RWPE2 (cell line): ENCODE data around the gene PNRC2.
"Not testable (repeated sequence)": the region's sequence is repeated elsewhere in the genome, so short reads cannot be mapped to it uniquely, and the experiment has no call there.

Source experiments
- ATAC-seq: fragments of 200-7000 bp; cut with Tn5 transposase; 3 replicates; pipeline ENCODE4 v1.9.1; 2021; ENCODE audit warnings: low read depth
- DNase-seq: peaks from one replicate; pipeline ENCODE4 v3.0.0-alpha.2; 2020; ENCODE audit warnings: low spot score
- H3K27ac ChIP-seq: fragments of 450-650 bp; 2 replicates; pipeline ENCODE4 v1.5.1; 2017; ENCODE audit warnings: mild to moderate bottlenecking; ENCODE audit not compliant: poor library complexity, severe bottlenecking
- H3K27me3 ChIP-seq: fragments of 250-450 bp; sonication (Bioruptor Pico); 2 replicates; pipeline ENCODE4 v1.5.1; 2021; ENCODE audit warnings: mild to moderate bottlenecking, moderate library complexity; ENCODE audit not compliant: insufficient read depth, poor library complexity, severe bottlenecking
- H3K36me3 ChIP-seq: fragments of 250-450 bp; sonication (Bioruptor Pico); 2 replicates; pipeline ENCODE4 v1.5.1; 2020; ENCODE audit warnings: low read depth, mild to moderate bottlenecking, moderate library complexity
- H3K4me1 ChIP-seq: fragments of 250-450 bp; sonication (Bioruptor Pico); 2 replicates; pipeline ENCODE4 v1.5.1; 2021; ENCODE audit warnings: mild to moderate bottlenecking, moderate library complexity; ENCODE audit not compliant: insufficient read depth, poor library complexity, severe bottlenecking
- H3K4me3 ChIP-seq: fragments of 250-450 bp; sonication (Bioruptor Pico); 2 replicates; pipeline ENCODE4 v1.5.1; 2021; ENCODE audit warnings: mild to moderate bottlenecking, moderate library complexity; ENCODE audit not compliant: severe bottlenecking
- H3K9me3 ChIP-seq: fragments of 250-450 bp; sonication (Bioruptor Pico); 2 replicates; pipeline ENCODE4 v1.5.1; 2021; ENCODE audit warnings: mild to moderate bottlenecking, moderate library complexity; ENCODE audit not compliant: severe bottlenecking
- CTCF ChIP-seq: fragments of 450-650 bp; IDR thresholded peaks from one replicate; pipeline ENCODE4 v1.5.1; 2017; ENCODE audit warnings: mild to moderate bottlenecking, moderate library complexity; ENCODE audit not compliant: poor library complexity, severe bottlenecking

The PNRC2 gene

GRCh38 chr1:23947366-23947765 lies 12.3 kb upstream of the PNRC2 start:
- no peaks in the 10 kb centered on the region for H3K36me3 ChIP-seq
- no peak overlapping the region for H3K27ac ChIP-seq
- ATAC-seq: no peak
- peaks cover 14% of the 10 kb centered on the region for H3K4me1 ChIP-seq
- no peak for DNase-seq
- TF ChIP-seq CTCF: no peak
- H3K4me3 ChIP-seq: no peak overlapping the region
- H3K9me3 ChIP-seq: peaks cover 8% of the 10 kb centered on the region
- no peaks in the 10 kb centered on the region for H3K27me3 ChIP-seq

- DNase-seq (no peak), ATAC-seq (no peak)
- Histone ChIP-seq H3K9me3 (no peaks in the 10 kb centered on the region), H3K4me3 (no peak overlapping the region), H3K27me3 (no peaks in the 10 kb centered on the region), H3K4me1 (peaks cover 48% of the 10 kb centered on the region), H3K27ac (peak overlapping the region; percentile 98), H3K36me3 (no peaks in the 10 kb centered on the region)
- TF ChIP-seq CTCF: no peak
Observed at GRCh38 chr1:23953020-23953419, 6.6 kb upstream of the PNRC2 start.

- Histone ChIP-seq H3K36me3 (peaks cover 17% of the 10 kb centered on the region), H3K9me3 (peaks cover 4% of the 10 kb centered on the region), H3K4me1 (peaks cover 52% of the 10 kb centered on the region), H3K27me3 (no peaks in the 10 kb centered on the region), H3K4me3 (no peak overlapping the region), H3K27ac (peak overlapping the region; percentile 98)
- DNase-seq: peak; percentile 56
- ATAC-seq: peak; percentile 6; the same call in 2 of the 3 replicates
- TF ChIP-seq CTCF: no peak
Observed at GRCh38 chr1:23957096-23957495, 2.5 kb upstream of the PNRC2 start.

- H3K9me3 ChIP-seq, H3K27me3 ChIP-seq, ATAC-seq, DNase-seq: not testable (repeated sequence)
- Histone ChIP-seq H3K27ac (peak overlapping the region; percentile 98), H3K36me3 (peaks cover 21% of the 10 kb centered on the region), H3K4me1 (peaks cover 44% of the 10 kb centered on the region), H3K4me3 (peak overlapping the region; percentile 90)
Observed at GRCh38 chr1:23958040-23958809, 1.4 kb upstream of the PNRC2 start.

- no peaks in the 10 kb centered on the region for H3K27me3 ChIP-seq
- peaks cover 4% of the 10 kb centered on the region for H3K9me3 ChIP-seq
- H3K4me1 ChIP-seq: peaks cover 42% of the 10 kb centered on the region
- peak; percentile 43 for TF ChIP-seq CTCF
- H3K4me3 ChIP-seq: peak overlapping the region; percentile 90
- DNase-seq (peak; percentile 80), ATAC-seq (peak; percentile 49)
- peak overlapping the region; percentile 98 for H3K27ac ChIP-seq
- peaks cover 28% of the 10 kb centered on the region for H3K36me3 ChIP-seq
Observed at GRCh38 chr1:23958810-23959460, 693 bp upstream of the PNRC2 start.
